Ovary (tissue), 9 donors: ENCODE measurements around the gene KIF5B. TPM values are rescaled to one million over a fixed set of nuclear protein-coding genes. Genes with fewer than 3 reads are reported as not detected.
"Not testable (repeated sequence)": the region's sequence is repeated elsewhere in the genome, so short reads cannot be mapped to it uniquely, and the experiment has no call there.

ENCODE experiments used
- DNase-seq, 5 donors: peaks; one replicate each; pipeline ENCODE4 v3.0.0-alpha.2; 2019 to 2020
- H3K27ac ChIP-seq, 2 donors: fragments of 200-600 bp; one replicate each; pipeline versions ENCODE4 v1.5.1 to v1.8.0; 2019 to 2022
- H3K27me3 ChIP-seq: fragments of 200-600 bp; one replicate; pipeline ENCODE4 v1.8.0; 2022
- H3K36me3 ChIP-seq: fragments of 200-600 bp; sonication (generic); one replicate; pipeline ENCODE4 v1.5.1; 2019
- H3K4me1 ChIP-seq: one replicate; pipeline ENCODE4 v1.8.1; 2013; ENCODE audit warnings: mild to moderate bottlenecking, moderate library complexity; ENCODE audit not compliant: insufficient read depth
- H3K4me3 ChIP-seq: fragments of 200-600 bp; sonication (generic); one replicate; pipeline ENCODE4 v1.5.1; 2017
- H3K9me3 ChIP-seq, 2 donors: fragments of 200-600 bp in 1 of 2; sonication (generic) in 1 of 2; one replicate each; pipeline versions ENCODE4 v1.5.1 to v1.8.1; 2013 to 2019; ENCODE audit warnings: mild to moderate bottlenecking in 1 of 2, moderate library complexity in 1 of 2
- CTCF ChIP-seq, 3 donors: fragments of 450-650 bp in 2 of 3; fragments of 200-600 bp in 1 of 3; IDR thresholded peaks; one replicate each; pipeline versions ENCODE4 v1.5.1 to v1.8.0; 2016 to 2022; ENCODE audit warnings: antibody characterized with exemption in 3 of 3, mild to moderate bottlenecking in 1 of 3
- EP300 ChIP-seq: sonication (generic); formaldehyde crosslinking; IDR thresholded peaks from one replicate; pipeline ENCODE4 v1.6.1; 2017; ENCODE audit warnings: antibody characterized with exemption
- POLR2A ChIP-seq: fragments of 450-650 bp; IDR thresholded peaks from one replicate; pipeline ENCODE4 v1.6.1; 2017; ENCODE audit warnings: antibody characterized with exemption, mild to moderate bottlenecking, moderate library complexity
- WGBS, 3 donors: extraction: QIAGEN DNeasy Blood & Tissue Kit in 1 of 3; methylation state at CpG; one replicate each; pipeline versions ENCODE4 v1.1.5 to v1.1.7; 2013 to 2017; 5-methylcytosine and 5-hydroxymethylcytosine counted together
- intact Hi-C, 4 donors: fragments of 100-400 bp; cut with DNase I; formaldehyde crosslinking; loops; one replicate each; pipeline versions ENCODE4 v1.11.0 to v1.15.1; 2022 to 2023
- polyA plus RNA-seq, 2 donors: library from polyadenylated mRNA; stranded (reverse); fragments of 200-250 nt in 1 of 2; fragments of 350-450 nt in 1 of 2; fragmentation: Illumina TruSeq in 1 of 2; extraction: RNeasy Lipid Tissue Mini Kit (QIAGEN cat#74804) in 1 of 2; gene quantifications; one replicate each; pipeline ENCODE4 v1.2.3, GENCODE V29; 2013 to 2014
- total RNA-seq, 7 donors: library from RNA; depleted of rRNA in 2 of 7; stranded (reverse); fragments of >200 nt in 2 of 7; fragmentation: NEBNext Ultra II Directional in 3 of 7; extraction: Animal tissue kit (Norgen Biotek cat#: 25700) in 3 of 7; gene quantifications; one replicate each; pipeline versions ENCODE4 v1.1.0 to v1.2.4, GENCODE V29; 2016 to 2023
- donor health status: DM: no; HTN: no; CAD: no; lungs with moderate emphysema.
- donor health status: DM: no; HTN: no; CAD: no.
- donor health status: Bipolar disorder and iron deficiency.
- donor health status: DM: yes; HTN: yes; CAD: no.
- donor health status: DM: no; HTN: no; CAD: no.
- donor health status: DM: yes; HTN: yes; CAD: no.

Gene KIF5B
- total and polyA plus RNA-seq, 9 donors = 29.0 to 95.8 (median 62.3) TPM

GRCh38 chr10:31999070-31999660, 57.1 kb downstream of the KIF5B start:
- TF ChIP-seq CTCF (IDR thresholded peaks at IDR 0.05) (no peak), POLR2A (no peak), EP300 (no peak)
- peaks cover 3% of the 10 kb centered on the region for H3K4me1 ChIP-seq
- no peaks in the 10 kb centered on the region for H3K9me3 ChIP-seq
- no peak overlapping the region for H3K4me3 ChIP-seq
- no peaks in the 10 kb centered on the region for H3K36me3 ChIP-seq
- H3K27me3 ChIP-seq = no peaks in the 10 kb centered on the region
- intact Hi-C loops = no loop called here
- H3K27ac ChIP-seq = no peak overlapping the region
- WGBS, 3 donors = 47 to 65% (median 53%) methylated on average over 3 of the region's 3 CpGs
- DNase-seq = no peak

GRCh38 chr10:31994926-31995325, 61.3 kb downstream of the KIF5B start:
- WGBS, 3 donors = 78 to 80% (median 79%) methylated on average over 6 of the region's 6 CpGs
- H3K27me3 ChIP-seq = no peaks in the 10 kb centered on the region
- TF ChIP-seq CTCF (IDR thresholded peaks at IDR 0.05) (no peak), POLR2A (no peak), EP300 (no peak)
- H3K4me1 ChIP-seq = no peaks in the 10 kb centered on the region
- H3K36me3 ChIP-seq = no peaks in the 10 kb centered on the region
- no peak overlapping the region for H3K4me3 ChIP-seq
- no peak overlapping the region for H3K27ac ChIP-seq
- intact Hi-C loops = no loop called here
- no peak for DNase-seq
- H3K9me3 ChIP-seq = no peaks in the 10 kb centered on the region

DNA sequence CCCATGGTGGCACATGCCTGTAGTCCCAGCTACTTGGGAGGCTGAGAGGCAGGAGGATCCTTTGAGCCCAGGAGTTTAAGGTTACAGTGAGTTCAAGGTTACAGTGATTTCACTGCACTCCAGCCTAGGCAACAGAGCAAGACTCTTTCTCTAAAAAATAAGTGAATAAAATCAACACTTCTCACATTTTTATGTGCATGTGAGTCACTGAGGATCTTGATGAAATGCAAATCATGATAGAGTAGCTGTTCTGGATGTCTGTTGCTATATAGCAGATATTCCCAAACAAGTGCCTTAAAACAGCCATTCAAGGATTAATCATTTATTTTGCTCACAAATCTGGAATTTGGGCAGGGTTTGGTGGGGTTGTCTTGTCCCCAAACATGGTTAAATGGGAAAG, 65.3 kb downstream of the KIF5B start:
- intact Hi-C loops = no loop called here
- no peaks in the 10 kb centered on the region for H3K36me3 ChIP-seq
- H3K27me3 ChIP-seq = no peaks in the 10 kb centered on the region
- H3K9me3 ChIP-seq = no peaks in the 10 kb centered on the region
- no peak overlapping the region for H3K4me3 ChIP-seq
- TF ChIP-seq POLR2A (no peak), EP300 (no peak), CTCF (IDR thresholded peaks at IDR 0.05) (no peak)
- H3K27ac ChIP-seq = no peak overlapping the region
- no peaks in the 10 kb centered on the region for H3K4me1 ChIP-seq
- no peak for DNase-seq

DNA sequence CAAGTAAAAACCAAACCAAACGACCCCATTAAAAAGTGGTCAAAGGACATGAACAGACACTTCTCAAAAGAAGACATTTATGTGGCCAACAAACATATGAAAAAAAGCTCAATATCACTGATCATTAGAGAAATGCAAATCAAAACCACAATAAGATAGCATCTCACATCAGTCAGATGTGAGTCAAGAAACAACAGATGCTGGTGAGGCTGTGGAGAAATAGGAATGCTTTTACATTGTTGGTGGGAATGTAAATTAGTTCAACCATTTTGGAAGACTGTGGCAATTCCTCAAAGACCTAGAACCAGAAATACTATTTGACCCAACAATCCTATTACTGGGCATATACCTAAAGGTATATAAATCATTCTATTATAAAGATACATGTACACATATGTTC, 68.4 kb downstream of the KIF5B start:
- DNase-seq, H3K36me3 ChIP-seq, H3K27me3 ChIP-seq, H3K27ac ChIP-seq, H3K4me3 ChIP-seq, H3K4me1 ChIP-seq, intact Hi-C loops, H3K9me3 ChIP-seq: not testable (repeated sequence)
- 82 to 88% (median 86%) methylated on average over 1 of the region's 1 CpG for WGBS, 3 donors

DNA sequence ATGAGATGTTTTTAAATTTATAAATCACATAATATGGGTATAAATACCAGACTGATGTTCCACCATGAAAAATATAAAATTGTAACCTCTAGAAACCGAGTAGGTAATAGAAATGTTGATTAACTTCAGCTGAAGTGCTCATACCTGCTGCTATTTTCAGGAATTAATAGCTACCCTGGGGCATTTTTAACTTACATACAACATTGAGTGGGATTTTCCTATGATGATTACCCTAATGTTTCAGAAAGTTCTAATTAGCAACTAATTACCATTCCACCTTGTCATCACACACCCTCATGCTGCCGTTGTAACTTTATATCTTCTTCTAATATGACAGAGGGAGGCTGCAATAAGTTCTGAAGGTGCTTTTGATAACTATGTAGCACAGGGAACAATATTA, 74.1 kb downstream of the KIF5B start:
- H3K4me3 ChIP-seq = no peak overlapping the region
- no peak for TF ChIP-seq POLR2A
- no peak for TF ChIP-seq CTCF (IDR thresholded peaks at IDR 0.05)
- TF ChIP-seq EP300 = no peak
- no peak overlapping the region for H3K27ac ChIP-seq
- no peaks in the 10 kb centered on the region for H3K9me3 ChIP-seq
- intact Hi-C loops = loop anchor here in 1 of 4 donors (5.0 kb wide), 1 partner anchor 280 kb away; no protein-coding TSS in a partner anchor
- no peaks in the 10 kb centered on the region for H3K27me3 ChIP-seq
- WGBS, 3 donors = 52 to 55% (median 53%) methylated on average over 2 of the region's 2 CpGs
- H3K36me3 ChIP-seq = no peaks in the 10 kb centered on the region
- no peaks in the 10 kb centered on the region for H3K4me1 ChIP-seq
- DNase-seq = no peak
